Measurements from ENCODE around the gene EIPR1.

EIPR1 gene

GRCh38 chr2:3321825-3322224 lies 55.8 kb downstream of the EIPR1 start:
- DNase-seq = no peak

GRCh38 chr2:3320910-3321605 lies 56.6 kb downstream of the EIPR1 start:
- no peak for DNase-seq

GRCh38 chr2:3319745-3320566 lies 57.7 kb downstream of the EIPR1 start:
- no peak for DNase-seq

DNA sequence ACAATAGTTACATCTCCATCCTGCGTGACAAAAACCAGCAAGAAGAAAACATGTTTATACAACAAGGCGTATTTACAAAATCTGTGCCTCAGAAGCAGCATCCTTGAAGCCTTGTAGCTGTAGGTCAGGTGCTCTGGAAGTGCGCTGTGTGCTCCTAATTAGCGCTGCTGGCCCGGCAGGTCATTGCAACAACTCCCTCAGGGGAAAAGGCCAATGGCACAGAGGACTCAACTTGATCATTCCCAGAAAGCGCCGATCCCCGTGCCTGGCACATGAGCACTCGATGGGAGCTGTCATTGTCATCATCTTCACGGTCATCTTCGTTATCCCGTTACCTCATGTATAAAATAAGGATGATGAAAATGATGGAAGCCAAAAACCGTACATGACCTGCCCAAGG lies 58.5 kb downstream of the EIPR1 start:
- DNase-seq = no peak

DNA sequence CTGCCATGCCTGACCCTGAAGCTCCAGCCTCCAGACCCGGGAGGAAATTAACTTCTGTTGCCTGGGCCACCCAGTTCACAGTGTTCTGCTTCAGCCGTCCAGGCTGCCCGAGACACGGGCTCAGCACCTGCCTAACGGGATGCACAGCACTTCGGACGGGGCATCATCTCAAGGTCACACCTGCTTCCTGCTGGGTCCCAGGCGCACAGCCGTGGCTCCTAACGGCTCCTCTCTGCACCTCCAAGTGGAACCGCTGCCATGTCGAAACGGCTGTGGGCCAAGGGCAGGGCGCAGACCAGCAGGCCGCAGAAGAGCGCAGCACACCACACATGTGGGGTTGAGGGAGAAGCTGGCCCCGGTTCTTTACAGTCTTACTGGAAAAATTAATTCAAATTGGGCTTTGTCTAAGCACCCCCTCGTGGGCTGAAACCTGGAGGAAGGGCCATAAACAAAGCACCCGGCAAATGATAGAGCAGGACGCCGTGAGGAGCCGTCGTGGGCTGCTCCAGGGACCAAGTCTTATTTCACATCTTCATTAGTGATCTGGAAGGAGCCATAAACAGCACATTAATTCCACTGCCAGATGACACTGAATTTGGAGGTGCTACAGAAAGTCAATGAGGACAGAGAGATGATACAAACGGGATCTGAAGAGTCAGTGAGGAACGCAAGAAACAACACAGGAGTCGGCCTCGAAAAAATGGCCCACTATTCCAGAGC lies 59.6 kb downstream of the EIPR1 start:
- DNase-seq = no peak

- no peak for DNase-seq
These were observed 60.3 kb downstream of the EIPR1 start for GRCh38 chr2:3317277-3317685.

DNA sequence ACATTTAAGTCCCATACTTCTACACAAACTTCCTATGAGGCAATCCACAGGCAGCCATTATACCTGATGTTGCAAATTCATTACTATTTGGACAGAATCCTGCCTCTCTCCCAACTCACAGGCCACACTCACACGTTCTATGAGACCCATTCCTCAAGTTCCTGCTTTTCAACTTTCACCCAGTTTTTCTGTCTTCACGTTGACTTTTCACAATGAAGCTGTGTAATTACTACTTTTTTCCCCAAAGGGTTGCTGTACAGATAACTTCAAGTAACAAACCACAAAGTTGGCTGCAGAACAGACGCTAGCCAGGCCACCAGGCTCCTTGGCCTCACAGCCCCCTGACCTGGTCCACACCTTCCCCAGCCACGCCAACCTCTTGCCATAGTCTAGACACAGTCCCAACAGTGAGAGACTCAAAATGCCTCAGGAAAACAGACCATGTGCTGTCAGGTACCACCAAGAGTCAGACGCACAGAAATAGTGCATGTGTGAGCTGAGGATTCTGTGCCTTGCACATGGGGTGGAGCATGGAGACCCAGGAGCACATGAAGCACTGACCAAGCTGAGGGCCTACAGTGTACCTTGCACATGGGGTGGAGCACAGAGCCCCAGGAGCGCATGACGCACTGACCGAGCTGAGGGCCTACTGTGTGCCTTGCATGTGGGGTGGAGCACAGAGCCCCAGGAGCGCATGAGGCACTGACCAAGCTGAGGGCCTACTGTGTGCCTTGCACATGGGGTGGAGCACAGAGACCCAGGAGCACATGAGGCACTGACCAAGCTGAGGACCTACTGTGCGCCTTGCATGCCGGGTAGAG lies 61.0 kb downstream of the EIPR1 start:
- DNase-seq = no peak

GRCh38 chr2:3314626-3315025 lies 63.0 kb downstream of the EIPR1 start:
- DNase-seq = no peak

- DNase-seq = no peak
These were observed 63.7 kb downstream of the EIPR1 start for GRCh38 chr2:3313781-3314375.

GRCh38 chr2:3312576-3313345 lies 64.9 kb downstream of the EIPR1 start:
- DNase-seq = no peak

GRCh38 chr2:3311601-3312000 lies 66.0 kb downstream of the EIPR1 start:
- no peak for DNase-seq

- DNase-seq = no peak
These were observed 67.9 kb downstream of the EIPR1 start for GRCh38 chr2:3309496-3310355.

DNA sequence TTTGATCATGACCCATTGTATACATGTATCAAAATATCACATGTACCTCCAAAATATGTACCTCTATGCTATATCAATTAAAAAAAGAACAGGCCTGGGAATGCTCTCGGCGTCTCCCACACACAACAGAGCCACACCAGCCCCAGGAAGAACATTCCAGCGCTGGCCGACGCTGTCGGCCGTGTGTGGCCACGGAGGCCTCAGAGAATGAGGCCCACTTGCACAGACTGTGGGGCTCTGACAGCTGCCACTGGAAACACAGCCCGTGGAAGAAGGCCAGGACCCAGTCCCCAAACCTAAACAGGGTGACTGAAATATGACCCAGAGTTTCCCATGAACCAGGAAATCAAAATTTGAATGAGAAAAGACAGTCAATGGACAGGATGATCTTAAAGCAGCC lies 69.7 kb downstream of the EIPR1 start:
- DNase-seq = no peak

DNA sequence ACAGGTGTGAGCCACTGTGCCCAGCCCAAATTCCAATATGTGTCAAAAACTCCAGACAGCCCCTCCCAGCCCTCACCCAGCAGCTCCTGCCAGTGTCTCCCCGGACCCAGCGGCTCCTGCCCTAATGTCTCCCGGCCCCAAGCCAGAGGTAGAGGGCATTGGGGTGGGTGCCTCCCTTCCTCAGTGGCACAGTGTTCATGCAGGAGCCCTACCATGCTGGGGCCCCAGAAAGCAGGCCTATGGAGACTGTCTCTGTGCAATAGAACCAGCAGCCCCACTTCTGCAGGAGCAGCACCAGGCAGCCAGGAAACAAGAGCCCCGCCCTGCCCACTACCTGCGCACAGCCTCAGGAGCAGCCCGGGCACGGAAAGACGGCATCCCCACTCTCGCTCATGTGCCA lies 70.4 kb downstream of the EIPR1 start:
- DNase-seq = no peak

- no peak for DNase-seq
These were observed 71.7 kb downstream of the EIPR1 start for GRCh38 chr2:3305952-3306351.

- DNase-seq = no peak
These were observed 72.2 kb downstream of the EIPR1 start for GRCh38 chr2:3305431-3305830.

DNA sequence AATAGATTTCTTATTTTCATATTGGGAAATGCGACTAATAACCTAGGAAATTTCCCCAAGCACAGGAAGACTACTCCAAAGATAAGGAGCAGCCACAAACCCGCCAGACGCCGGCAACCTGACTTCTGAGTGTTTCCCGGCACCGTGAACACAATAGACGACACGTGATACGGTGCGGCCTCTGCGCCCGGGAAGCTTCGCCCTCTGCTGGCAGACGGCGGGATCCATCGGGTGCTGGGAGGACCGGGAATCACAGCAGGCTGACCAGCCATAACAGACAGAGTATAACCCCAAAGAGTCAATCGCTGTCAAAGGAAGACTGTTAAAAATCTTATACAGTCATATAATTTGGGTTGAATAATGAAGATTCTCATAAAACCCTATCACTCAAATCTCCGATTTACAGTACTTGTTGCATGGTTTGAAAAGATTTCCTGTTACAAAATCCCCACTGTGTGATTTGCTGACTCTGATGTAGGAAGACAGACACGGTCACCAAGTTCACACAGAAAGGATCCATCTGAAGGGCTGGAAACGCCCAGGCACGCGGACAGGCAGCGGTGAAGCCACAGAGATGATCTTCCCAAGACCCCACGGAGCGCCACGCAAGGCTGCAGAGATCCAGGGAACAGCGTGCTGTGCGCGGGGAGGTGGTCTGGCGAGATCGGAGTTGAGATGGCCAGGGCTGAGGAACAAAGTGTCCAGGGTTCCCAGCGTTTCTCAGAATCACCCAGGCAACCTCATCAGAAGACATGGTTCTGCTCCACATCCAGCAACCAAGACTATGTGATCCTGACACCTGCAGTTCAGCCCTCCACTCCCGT lies 73.8 kb downstream of the EIPR1 start:
- peak; percentile 78 for DNase-seq

DNA sequence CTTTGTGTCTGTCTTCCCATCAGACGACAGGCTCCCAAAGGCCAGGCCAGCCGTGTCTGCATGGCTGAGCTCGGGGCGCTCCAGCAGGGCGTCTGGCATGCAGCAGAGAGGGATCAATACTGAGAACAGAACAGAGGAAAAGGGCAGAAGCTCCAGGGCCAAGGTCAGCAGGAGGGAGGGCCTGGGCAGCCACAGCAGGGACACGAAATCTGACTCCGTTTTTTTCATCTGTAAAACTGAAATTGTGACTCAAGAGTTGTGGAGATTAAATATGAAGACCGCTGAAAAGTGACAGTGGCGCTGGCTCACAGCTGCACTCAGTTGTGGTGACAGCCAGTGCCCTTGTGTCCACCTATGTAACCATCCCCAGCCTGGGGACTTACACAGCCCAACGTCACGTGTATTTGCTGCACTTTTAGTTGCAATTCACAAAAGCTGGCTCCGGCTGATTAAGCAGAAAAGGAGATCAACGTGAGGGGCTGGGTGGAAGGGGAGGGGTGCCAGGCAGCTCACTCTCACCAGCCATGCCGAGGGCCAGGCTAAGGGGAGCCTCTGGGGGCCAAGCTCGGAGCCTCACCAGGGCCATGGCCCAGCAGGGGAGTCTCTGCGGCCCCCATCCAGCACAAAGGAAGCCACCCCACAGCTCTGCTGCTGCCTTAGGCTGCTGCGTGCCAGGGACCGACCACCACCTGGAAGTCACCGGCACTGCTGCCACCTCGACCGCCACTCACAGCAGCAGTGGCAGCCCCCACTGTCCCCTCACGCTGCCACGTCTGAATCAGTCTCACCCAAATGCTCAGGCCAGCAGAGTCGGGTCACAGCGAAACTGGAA lies 74.7 kb downstream of the EIPR1 start:
- peak; percentile 47 for DNase-seq

- DNase-seq = no peak
These were observed 75.2 kb downstream of the EIPR1 start for GRCh38 chr2:3302421-3302750.
